ENCODE data around the gene ZBTB40. TPM values are rescaled to one million over a fixed set of nuclear protein-coding genes. Genes with fewer than 3 reads are reported as not detected.

The ZBTB40 gene
- total RNA-seq, 4 donors from 2014 or later, result 25.7 to 38.0 (median 32.5) TPM

DNA sequence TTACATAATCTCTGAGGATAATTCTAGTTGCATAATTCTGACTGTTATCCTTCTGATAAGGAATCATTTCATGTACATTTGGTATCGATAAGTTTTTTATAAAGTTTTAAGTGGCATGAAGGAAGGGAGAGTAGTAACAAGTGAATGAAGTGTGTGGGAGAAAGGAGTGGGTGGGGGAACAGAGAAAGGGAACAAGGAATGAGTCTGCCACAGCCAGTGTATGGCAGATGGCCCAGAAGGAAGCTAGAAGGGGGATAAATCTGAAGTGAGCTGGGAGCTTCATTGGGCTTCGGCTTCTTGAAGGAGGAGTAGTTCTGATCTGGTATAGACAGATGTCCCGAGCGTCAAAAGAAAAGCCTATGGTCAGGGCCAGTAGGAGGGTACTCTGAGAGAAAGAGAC lies 18.6 kb downstream of the ZBTB40 start:
- no peak for TF ChIP-seq POLR2A (IDR thresholded peaks at IDR 0.05)
- no peak for TF ChIP-seq CTCF (IDR thresholded peaks at IDR 0.05)
- no peaks in the 10 kb centered on the region for H3K27me3 ChIP-seq
- no peak overlapping the region for H3K27ac ChIP-seq
- H3K4me1 ChIP-seq, result peaks cover 0 to 4% (median 0%) of the 10 kb centered on the region in 4 donors
- no peak for DNase-seq
- no peaks in the 10 kb centered on the region for H3K36me3 ChIP-seq
- H3K4me3 ChIP-seq, result no peak overlapping the region
- no peaks in the 10 kb centered on the region for H3K9me3 ChIP-seq

- Histone ChIP-seq H3K27ac (no peak overlapping the region), H3K4me3 (no peak overlapping the region), H3K4me1 (peaks cover 0 to 4% (median 0%) of the 10 kb centered on the region in 4 donors), H3K36me3 (no peaks in the 10 kb centered on the region), H3K27me3 (no peaks in the 10 kb centered on the region), H3K9me3 (no peaks in the 10 kb centered on the region)
- TF ChIP-seq POLR2A (IDR thresholded peaks at IDR 0.05), result no peak
- DNase-seq, result no peak
Measured at GRCh38 chr1:22471078-22471477, 19.4 kb downstream of the ZBTB40 start.

- H3K4me3 ChIP-seq, result no peak overlapping the region
- H3K36me3 ChIP-seq, result no peaks in the 10 kb centered on the region
- no peak overlapping the region for H3K27ac ChIP-seq
- TF ChIP-seq CTCF (IDR thresholded peaks at IDR 0.05) (no peak), POLR2A (IDR thresholded peaks at IDR 0.05) (no peak)
- H3K9me3 ChIP-seq, result no peaks in the 10 kb centered on the region
- peaks cover 0 to 4% (median 0%) of the 10 kb centered on the region in 4 donors for H3K4me1 ChIP-seq
- no peaks in the 10 kb centered on the region for H3K27me3 ChIP-seq
- DNase-seq, result no peak
Measured at GRCh38 chr1:22471610-22472009, 20.0 kb downstream of the ZBTB40 start.

GRCh38 chr1:22472596-22472995 lies 20.9 kb downstream of the ZBTB40 start:
- no peak for DNase-seq

GRCh38 chr1:22473952-22474351 lies 22.3 kb downstream of the ZBTB40 start:
- Histone ChIP-seq H3K27me3 (no peaks in the 10 kb centered on the region), H3K36me3 (no peaks in the 10 kb centered on the region), H3K9me3 (no peaks in the 10 kb centered on the region), H3K4me1 (peaks cover 0 to 4% (median 0%) of the 10 kb centered on the region in 4 donors), H3K4me3 (no peak overlapping the region), H3K27ac (no peak overlapping the region)
- no peak for DNase-seq
- TF ChIP-seq POLR2A (IDR thresholded peaks at IDR 0.05) (no peak), CTCF (IDR thresholded peaks at IDR 0.05) (no peak)

More at GRCh38 chr1:22472596-22472995, 20.9 kb downstream of the ZBTB40 start:
- Histone ChIP-seq H3K4me1 (peaks cover 0 to 4% (median 0%) of the 10 kb centered on the region in 4 donors), H3K27ac (no peak overlapping the region), H3K9me3 (no peaks in the 10 kb centered on the region), H3K4me3 (no peak overlapping the region), H3K36me3 (no peaks in the 10 kb centered on the region), H3K27me3 (no peaks in the 10 kb centered on the region)
- no peak for TF ChIP-seq CTCF (IDR thresholded peaks at IDR 0.05)
- no peak for TF ChIP-seq POLR2A (IDR thresholded peaks at IDR 0.05)

DNA sequence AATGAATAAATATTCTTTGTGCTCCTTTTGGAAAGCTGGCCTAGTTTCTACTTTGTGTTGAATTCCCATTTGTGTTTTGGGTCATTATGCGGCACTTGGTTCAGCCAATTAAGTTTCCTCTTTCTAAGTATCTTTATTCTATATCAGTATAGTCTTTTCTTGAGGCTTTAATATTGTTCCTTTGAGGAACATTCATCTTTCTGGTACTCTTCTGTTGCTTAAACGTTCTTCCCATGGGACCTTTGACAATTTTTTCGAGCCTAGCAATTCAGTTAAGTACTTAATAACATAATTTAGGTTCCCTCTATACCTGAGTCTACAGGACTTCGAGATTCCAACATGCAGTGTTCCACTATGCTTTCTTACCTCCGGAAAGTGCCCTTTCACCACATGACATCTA lies 24.9 kb downstream of the ZBTB40 start:
- TF ChIP-seq POLR2A (IDR thresholded peaks at IDR 0.05), result no peak
- TF ChIP-seq CTCF (IDR thresholded peaks at IDR 0.05), result no peak
- DNase-seq, result no peak
- H3K27ac ChIP-seq, result no peak overlapping the region
- H3K9me3 ChIP-seq, result no peaks in the 10 kb centered on the region
- peaks cover 0 to 4% (median 0%) of the 10 kb centered on the region in 4 donors for H3K4me1 ChIP-seq
- H3K27me3 ChIP-seq, result no peaks in the 10 kb centered on the region
- no peak overlapping the region for H3K4me3 ChIP-seq
- no peaks in the 10 kb centered on the region for H3K36me3 ChIP-seq

Measured in Peyer's patch (tissue), 4 donors.